ENCODE measurements around the gene PACSIN2.

The PACSIN2 gene

GRCh38 chr22:42820045-42820763 is 194.7 kb downstream of the PACSIN2 start:
- H2AFZ ChIP-seq (ENCODE audit: low read depth, low read length, severe bottlenecking): no peak overlapping the region
- H3K4me2 ChIP-seq (ENCODE audit: low read depth, low read length, poor library complexity, severe bottlenecking): no peak overlapping the region
- no peak overlapping the region for H3K9ac ChIP-seq (ENCODE audit: low read length)
- H3K27ac ChIP-seq (ENCODE audit: low read depth, low read length): no peak overlapping the region
- no peaks in the 10 kb centered on the region for H3K9me2 ChIP-seq (replicated peaks; ENCODE audit: insufficient read depth, low read length)
- H3K36me3 ChIP-seq (ENCODE audit: low read length): no peaks in the 10 kb centered on the region; the same call in 1 of the 2 replicates
- TF ChIP-seq CTCF (IDR thresholded peaks at IDR 0.05; ENCODE audit: insufficient read depth, low read length, poor library complexity, severe bottlenecking) (no peak), EZH2phosphoT487 (conservative IDR thresholded peaks at IDR 0.05; ENCODE audit: low read length) (no peak)
- H3K4me3 ChIP-seq (ENCODE audit: insufficient read depth, low read length, poor library complexity, severe bottlenecking): no peak overlapping the region
- no peaks in the 10 kb centered on the region for H4K20me1 ChIP-seq (ENCODE audit: low read depth, low read length)
- H3K79me2 ChIP-seq (ENCODE audit: insufficient read depth, low read length): no peaks in the 10 kb centered on the region
- H3F3A ChIP-seq (ENCODE audit: insufficient read depth): no peaks in the 10 kb centered on the region
- no peaks in the 10 kb centered on the region for H3K9me3 ChIP-seq (ENCODE audit: insufficient read depth, low read length)
- H3K27me3 ChIP-seq (ENCODE audit: low read length): no peaks in the 10 kb centered on the region
